HEK293T (cell line): ENCODE data around the gene KIF12.
"Not testable (repeated sequence)": the region's sequence is repeated elsewhere in the genome, so short reads cannot be mapped to it uniquely, and the experiment has no call there.

Experiments
- CTCF ChIA-PET: fragments of 350-600 bp; formaldehyde crosslinking; extraction: SDS; loops from one replicate; lab custom pipeline; 2021; ENCODE audit warnings: antibody characterized with exemption, inconsistent platforms; lab: Yijun Ruan, JAX
- POLR2A ChIA-PET: fragments of 350-600 bp; formaldehyde crosslinking; extraction: SDS; loops from one replicate; lab custom pipeline; 2020; ENCODE audit warnings: antibody characterized with exemption, inconsistent platforms; lab: Yijun Ruan, JAX
- DNase-seq: peaks from one replicate; pipeline ENCODE4 v3.0.0; 2012; ENCODE audit warnings: mixed read lengths; ENCODE audit errors: extremely low spot score
- ARNT ChIP-seq: fragments of 450-650 bp; IDR thresholded peaks from 2 replicates; pipeline ENCODE4 v1.6.1; 2017; ENCODE audit warnings: mild to moderate bottlenecking
- BHLHE40 ChIP-seq: fragments of 450-650 bp; IDR thresholded peaks from 2 replicates; pipeline ENCODE4 v1.6.1; 2016; ENCODE audit warnings: mild to moderate bottlenecking, moderate library complexity, borderline replicate concordance
- CTBP1 ChIP-seq: fragments of 450-650 bp; IDR thresholded peaks from 2 replicates; pipeline ENCODE4 v1.6.1; 2016; ENCODE audit warnings: borderline replicate concordance
- ELF4 ChIP-seq: fragments of 450-650 bp; IDR thresholded peaks from 2 replicates; pipeline ENCODE4 v1.6.1; 2017; ENCODE audit warnings: antibody characterized with exemption
- FOXA1 ChIP-seq: fragments of 450-650 bp; IDR thresholded peaks from 2 replicates; pipeline ENCODE4 v1.6.1; 2016; ENCODE audit warnings: mild to moderate bottlenecking
- FOXK2 ChIP-seq: fragments of 450-650 bp; IDR thresholded peaks from 2 replicates; pipeline ENCODE4 v1.6.1; 2016; ENCODE audit warnings: mild to moderate bottlenecking
- FOXM1 ChIP-seq: fragments of 450-650 bp; IDR thresholded peaks from 2 replicates; pipeline ENCODE4 v1.6.1; 2017; ENCODE audit warnings: mild to moderate bottlenecking, borderline replicate concordance
- HDGF ChIP-seq: fragments of 450-650 bp; IDR thresholded peaks from 2 replicates; pipeline ENCODE4 v1.6.1; 2017; ENCODE audit warnings: antibody characterized with exemption, borderline replicate concordance
- L3MBTL2 ChIP-seq: fragments of 450-650 bp; conservative IDR thresholded peaks from 2 replicates; pipeline ENCODE4 v1.6.1; 2016; ENCODE audit warnings: mild to moderate bottlenecking
- LEF1 ChIP-seq: fragments of 450-650 bp; IDR thresholded peaks from 2 replicates; pipeline ENCODE4 v1.6.1; 2017; ENCODE audit warnings: mild to moderate bottlenecking, borderline replicate concordance
- NFRKB ChIP-seq: fragments of 450-650 bp; IDR thresholded peaks from 2 replicates; pipeline ENCODE4 v1.6.1; 2016; ENCODE audit warnings: mild to moderate bottlenecking, moderate library complexity
- SP1 ChIP-seq: fragments of 450-650 bp; IDR thresholded peaks from 2 replicates; pipeline ENCODE4 v1.6.1; 2017
- SUZ12 ChIP-seq: fragments of 450-650 bp; IDR thresholded peaks from 2 replicates; pipeline ENCODE4 v1.6.1; 2016; ENCODE audit warnings: mild to moderate bottlenecking
- TARDBP ChIP-seq: fragments of 450-650 bp; IDR thresholded peaks from 2 replicates; pipeline ENCODE4 v1.6.1; 2016
- ZNF384 ChIP-seq: fragments of 450-650 bp; IDR thresholded peaks from 2 replicates; pipeline ENCODE4 v1.6.1; 2016
- TF ChIP-seq, protein P1 (sequence below): fragments of 450-650 bp; IDR thresholded peaks from 2 replicates; pipeline ENCODE4 v1.6.1; 2016

Gene KIF12

DNA sequence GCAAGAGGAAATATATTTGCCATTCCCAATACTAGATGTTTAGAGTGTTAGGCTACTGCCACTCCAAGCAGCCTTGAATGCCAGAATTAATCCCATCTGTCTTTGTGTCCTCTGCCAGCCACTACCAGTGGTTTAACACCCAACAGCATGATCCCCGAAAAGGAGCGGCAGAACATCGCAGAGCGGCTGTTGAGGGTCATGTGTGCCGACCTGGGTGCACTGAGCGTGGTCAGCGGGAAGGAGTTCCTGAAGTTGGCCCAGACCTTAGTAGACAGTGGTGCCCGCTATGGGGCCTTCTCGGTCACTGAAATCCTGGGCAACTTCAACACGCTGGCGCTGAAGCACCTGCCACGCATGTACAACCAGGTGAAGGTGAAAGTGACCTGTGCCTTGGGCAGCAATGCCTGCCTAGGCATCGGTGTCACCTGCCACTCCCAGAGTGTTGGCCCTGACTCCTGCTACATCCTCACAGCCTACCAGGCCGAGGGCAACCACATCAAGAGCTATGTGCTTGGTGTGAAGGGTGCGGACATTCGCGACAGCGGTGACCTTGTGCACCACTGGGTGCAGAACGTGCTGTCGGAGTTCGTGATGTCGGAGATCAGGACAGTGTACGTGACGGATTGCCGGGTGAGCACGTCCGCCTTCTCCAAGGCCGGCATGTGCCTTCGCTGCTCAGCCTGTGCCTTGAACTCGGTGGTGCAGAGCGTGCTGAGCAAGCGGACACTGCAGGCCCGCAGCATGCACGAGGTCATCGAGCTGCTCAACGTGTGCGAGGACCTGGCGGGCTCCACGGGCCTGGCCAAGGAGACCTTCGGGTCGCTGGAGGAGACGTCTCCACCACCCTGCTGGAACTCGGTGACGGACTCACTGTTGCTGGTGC lies 50.3 kb downstream of the KIF12 start:
- POLR2A ChIA-PET: no interaction called here
- no peak for DNase-seq
- CTCF ChIA-PET: no interaction called here
- no peak for TF ChIP-seq HDGF
- TF ChIP-seq FOXA1: no peak
- no peak for TF ChIP-seq SP1
- TF ChIP-seq TARDBP: no peak

DNA sequence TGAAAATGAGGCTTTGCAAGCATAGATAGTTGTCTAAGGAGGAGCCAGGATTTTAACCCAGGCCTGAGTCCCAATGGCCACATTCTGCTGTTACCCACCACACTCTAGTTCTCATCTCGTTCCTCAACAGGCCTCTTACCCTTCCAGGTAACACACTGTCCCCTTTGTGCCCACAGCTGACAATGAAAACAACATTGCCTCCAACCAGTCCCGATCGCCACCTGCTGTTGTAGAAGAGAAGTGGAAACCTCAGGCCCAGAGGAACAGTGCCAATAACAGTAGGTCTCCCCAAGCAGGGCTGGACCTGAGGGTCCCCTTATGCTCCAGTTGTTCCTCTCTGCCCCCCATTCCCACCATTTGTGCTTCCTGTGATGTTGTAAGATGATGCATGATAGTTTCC lies 51.4 kb downstream of the KIF12 start:
- TF ChIP-seq TARDBP: no peak
- no peak for TF ChIP-seq FOXK2
- TF ChIP-seq ZNF384: no peak
- TF ChIP-seq FOXM1: no peak
- TF ChIP-seq, protein P1, sequence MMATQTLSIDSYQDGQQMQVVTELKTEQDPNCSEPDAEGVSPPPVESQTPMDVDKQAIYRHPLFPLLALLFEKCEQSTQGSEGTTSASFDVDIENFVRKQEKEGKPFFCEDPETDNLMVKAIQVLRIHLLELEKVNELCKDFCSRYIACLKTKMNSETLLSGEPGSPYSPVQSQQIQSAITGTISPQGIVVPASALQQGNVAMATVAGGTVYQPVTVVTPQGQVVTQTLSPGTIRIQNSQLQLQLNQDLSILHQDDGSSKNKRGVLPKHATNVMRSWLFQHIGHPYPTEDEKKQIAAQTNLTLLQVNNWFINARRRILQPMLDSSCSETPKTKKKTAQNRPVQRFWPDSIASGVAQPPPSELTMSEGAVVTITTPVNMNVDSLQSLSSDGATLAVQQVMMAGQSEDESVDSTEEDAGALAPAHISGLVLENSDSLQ: no peak
- TF ChIP-seq ARNT: no peak
- no peak for TF ChIP-seq FOXA1
- TF ChIP-seq NFRKB: no peak
- TF ChIP-seq L3MBTL2: no peak
- TF ChIP-seq HDGF: no peak
- no peak for DNase-seq
- POLR2A ChIA-PET: no interaction called here
- CTCF ChIA-PET: no interaction called here

DNA sequence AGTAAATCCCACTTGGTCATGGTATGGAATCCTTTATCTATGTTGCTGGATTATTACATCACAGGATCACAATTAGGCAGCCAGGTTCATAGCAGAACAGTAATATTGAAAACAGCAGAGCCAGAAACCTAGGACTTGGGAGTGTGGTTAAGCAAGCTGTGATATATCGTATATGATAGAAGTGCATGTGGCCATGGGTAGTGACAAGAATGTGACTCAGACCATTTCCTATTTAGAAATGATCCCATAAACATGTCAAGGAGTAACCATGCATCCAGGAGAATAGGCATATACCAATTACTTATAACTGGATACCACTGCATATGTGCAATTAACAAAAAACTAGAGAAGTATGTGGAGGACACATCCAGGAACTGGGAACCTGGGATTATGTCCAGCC lies 52.2 kb downstream of the KIF12 start:
- POLR2A ChIA-PET: no interaction called here
- CTCF ChIA-PET: no interaction called here
- DNase-seq: no peak
- TF ChIP-seq NFRKB (no peak), FOXK2 (no peak), BHLHE40 (no peak), FOXA1 (no peak), ZNF384 (no peak), ELF4 (no peak), TARDBP (no peak), ARNT (no peak), FOXM1 (no peak), SP1 (no peak), SUZ12 (no peak), L3MBTL2 (no peak), LEF1 (no peak), CTBP1 (no peak), HDGF (no peak)
- TF ChIP-seq, protein P1: no peak

DNA sequence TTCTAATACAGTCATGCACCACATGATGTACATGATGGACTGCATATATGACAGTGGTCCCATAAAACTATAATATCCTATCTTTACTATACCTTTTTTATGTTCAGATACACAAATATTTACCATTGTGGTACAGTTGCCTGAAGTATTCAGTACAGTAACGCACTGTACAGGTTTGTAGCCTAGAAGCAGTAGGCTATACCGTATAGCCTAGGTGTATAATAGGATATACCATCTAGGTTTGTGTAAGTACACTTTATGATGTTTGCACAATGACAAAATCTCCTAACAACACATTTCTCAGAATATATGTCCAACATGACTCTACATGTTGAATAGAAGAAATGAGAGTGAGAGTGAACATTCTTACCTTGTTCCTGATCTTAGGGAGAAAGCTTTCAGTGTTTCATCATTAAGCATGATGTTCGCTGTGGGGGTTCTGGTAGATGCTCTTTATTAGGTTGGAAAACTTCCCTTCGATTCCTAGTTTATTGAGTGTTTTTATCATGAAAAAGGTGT lies 52.8 kb downstream of the KIF12 start:
- ChIA-PET POLR2A (no interaction called here), CTCF (no interaction called here)

DNA sequence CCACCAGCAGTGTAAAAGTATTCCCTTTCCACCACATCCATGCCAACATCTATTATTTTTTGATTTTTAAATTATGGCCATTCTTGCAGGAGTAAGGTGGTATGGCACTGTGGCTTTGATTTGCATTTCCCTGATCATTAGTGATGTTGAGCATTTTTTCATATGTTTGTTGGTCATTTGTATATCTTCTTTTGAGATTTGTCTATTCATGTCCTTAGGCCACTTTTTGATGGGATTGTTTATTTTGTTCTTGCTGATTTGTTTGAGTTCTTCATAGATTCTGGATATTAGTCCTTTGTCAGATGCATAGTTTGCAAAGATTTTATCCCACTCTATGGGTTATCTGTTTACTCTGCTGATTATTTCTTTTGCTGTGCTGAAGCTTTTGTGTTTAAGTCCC lies 55.4 kb downstream of the KIF12 start:
- CTCF ChIA-PET, DNase-seq, POLR2A ChIA-PET: not testable (repeated sequence)

More for the DNA sequence above, 52.8 kb downstream of the KIF12 start:
- TF ChIP-seq, protein P1: no peak
- no peak for TF ChIP-seq FOXK2
- TF ChIP-seq ARNT: no peak
- no peak for TF ChIP-seq FOXA1
- TF ChIP-seq TARDBP: no peak
- TF ChIP-seq LEF1: no peak
- no peak for TF ChIP-seq SUZ12
- TF ChIP-seq CTBP1: no peak
- TF ChIP-seq BHLHE40: no peak
- TF ChIP-seq FOXM1: no peak
- no peak for TF ChIP-seq NFRKB
- no peak for TF ChIP-seq HDGF
- TF ChIP-seq ZNF384: no peak
- TF ChIP-seq ELF4: no peak
- no peak for TF ChIP-seq SP1
- TF ChIP-seq L3MBTL2: no peak
- no peak for DNase-seq
